Measurements from ENCODE around the gene DYNLT5.

- TF ChIP-seq CTCF (IDR thresholded peaks at IDR 0.05; ENCODE audit: low read length): no peak
- TF ChIP-seq EZH2 (IDR thresholded peaks at IDR 0.05; ENCODE audit: borderline replicate concordance, low read length): no peak
Measured at GRCh38 chr1:66737836-66738235, 14.4 kb upstream of the DYNLT5 start.

Measured in OCI-LY1 (cell line).